Activated T-helper 17 cell treated with anti-CD3 and anti-CD28 coated beads, Interleukin-2, amount 50 U/mL, for 72 hours (primary cell): ENCODE measurements around the gene SMARCA4. TPM values are rescaled to one million over a fixed set of nuclear protein-coding genes. Genes with fewer than 3 reads are reported as not detected.
"Not testable (repeated sequence)": the region's sequence is repeated elsewhere in the genome, so short reads cannot be mapped to it uniquely, and the experiment has no call there.

ENCODE experiments used
- ATAC-seq: fragments of 150-1000 bp; cut with Tn5 transposase; replicated peaks from 2 replicates; pipeline ENCODE4 v1.10.0; 2021; ENCODE audit warnings: mild to moderate bottlenecking, moderate library complexity
- H3K27ac Mint-ChIP-seq: one replicate; pipeline ENCODE4 v1.8.0; 2022; ENCODE audit warnings: mixed read lengths
- H3K27me3 Mint-ChIP-seq: one replicate; pipeline ENCODE4 v1.8.0; 2022; ENCODE audit warnings: mixed read lengths
- H3K36me3 Mint-ChIP-seq: one replicate; pipeline ENCODE4 v1.8.0; 2022; ENCODE audit warnings: low read depth, mild to moderate bottlenecking, mixed read lengths
- H3K4me1 Mint-ChIP-seq: one replicate; pipeline ENCODE4 v1.8.0; 2022; ENCODE audit warnings: mixed read lengths
- H3K4me3 Mint-ChIP-seq: one replicate; pipeline ENCODE4 v1.8.0; 2022; ENCODE audit warnings: mild to moderate bottlenecking, mixed read lengths
- H3K9me3 Mint-ChIP-seq: one replicate; pipeline ENCODE4 v1.8.0; 2022; ENCODE audit warnings: mixed read lengths
- total RNA-seq, 2 donors: library from RNA; stranded (reverse); gene quantifications; one replicate each; pipeline ENCODE4 v1.2.3, GENCODE V29; 2022

SMARCA4 gene
- total RNA-seq, 2 donors from 2014 or later: 71.5 to 119 TPM

- H3K27ac Mint-ChIP-seq: no peak overlapping the region
- no peak overlapping the region for H3K4me3 Mint-ChIP-seq
- no peaks in the 10 kb centered on the region for H3K9me3 Mint-ChIP-seq
- no peak for ATAC-seq
- H3K27me3 Mint-ChIP-seq: no peaks in the 10 kb centered on the region
- no peaks in the 10 kb centered on the region for H3K4me1 Mint-ChIP-seq
- H3K36me3 Mint-ChIP-seq: peaks cover 17% of the 10 kb centered on the region
These were observed 20.5 kb downstream of the SMARCA4 start for GRCh38 chr19:10981252-10981895.

- Mint-ChIP-seq H3K27me3 (no peaks in the 10 kb centered on the region), H3K4me1 (no peaks in the 10 kb centered on the region), H3K27ac (no peak overlapping the region), H3K9me3 (no peaks in the 10 kb centered on the region), H3K36me3 (peaks cover 30% of the 10 kb centered on the region), H3K4me3 (no peak overlapping the region)
- no peak for ATAC-seq
These were observed 22.2 kb downstream of the SMARCA4 start for GRCh38 chr19:10983026-10983425.

- Mint-ChIP-seq H3K4me3 (no peak overlapping the region), H3K27ac (no peak overlapping the region)
These were observed 23.4 kb downstream of the SMARCA4 start for GRCh38 chr19:10984166-10984735.

GRCh38 chr19:10985502-10985901, 24.7 kb downstream of the SMARCA4 start:
- peaks cover 54% of the 10 kb centered on the region for H3K36me3 Mint-ChIP-seq
- H3K4me3 Mint-ChIP-seq: no peak overlapping the region
- H3K4me1 Mint-ChIP-seq: no peaks in the 10 kb centered on the region
- peak overlapping the region; percentile 73 for H3K27ac Mint-ChIP-seq
- no peaks in the 10 kb centered on the region for H3K9me3 Mint-ChIP-seq
- no peak for ATAC-seq
- H3K27me3 Mint-ChIP-seq: no peaks in the 10 kb centered on the region

More at GRCh38 chr19:10984166-10984735, 23.4 kb downstream of the SMARCA4 start:
- no peaks in the 10 kb centered on the region for H3K9me3 Mint-ChIP-seq
- no peak for ATAC-seq
- peaks cover 42% of the 10 kb centered on the region for H3K36me3 Mint-ChIP-seq
- H3K27me3 Mint-ChIP-seq: no peaks in the 10 kb centered on the region
- no peaks in the 10 kb centered on the region for H3K4me1 Mint-ChIP-seq

- H3K4me3 Mint-ChIP-seq: no peak overlapping the region
- H3K27me3 Mint-ChIP-seq: no peaks in the 10 kb centered on the region
- H3K4me1 Mint-ChIP-seq: peaks cover 4% of the 10 kb centered on the region
- ATAC-seq: no peak
- H3K27ac Mint-ChIP-seq: no peak overlapping the region
- H3K36me3 Mint-ChIP-seq: peaks cover 64% of the 10 kb centered on the region
- H3K9me3 Mint-ChIP-seq: no peaks in the 10 kb centered on the region
These were observed 25.7 kb downstream of the SMARCA4 start for GRCh38 chr19:10986301-10987127.

GRCh38 chr19:10987571-10988297, 26.9 kb downstream of the SMARCA4 start:
- H3K9me3 Mint-ChIP-seq: no peaks in the 10 kb centered on the region
- peaks cover 7% of the 10 kb centered on the region for H3K4me1 Mint-ChIP-seq
- H3K4me3 Mint-ChIP-seq: no peak overlapping the region
- ATAC-seq: no peak
- no peaks in the 10 kb centered on the region for H3K27me3 Mint-ChIP-seq
- no peak overlapping the region for H3K27ac Mint-ChIP-seq
- H3K36me3 Mint-ChIP-seq: peaks cover 76% of the 10 kb centered on the region

- Mint-ChIP-seq H3K4me1 (peaks cover 7% of the 10 kb centered on the region), H3K27me3 (no peaks in the 10 kb centered on the region), H3K9me3 (no peaks in the 10 kb centered on the region), H3K4me3 (no peak overlapping the region), H3K27ac (no peak overlapping the region), H3K36me3 (peaks cover 82% of the 10 kb centered on the region)
- no peak for ATAC-seq
These were observed 27.6 kb downstream of the SMARCA4 start for GRCh38 chr19:10988380-10988779.

GRCh38 chr19:10988921-10989320, 28.1 kb downstream of the SMARCA4 start:
- Mint-ChIP-seq H3K27ac (no peak overlapping the region), H3K4me1 (peaks cover 7% of the 10 kb centered on the region), H3K27me3 (no peaks in the 10 kb centered on the region), H3K4me3 (no peak overlapping the region), H3K36me3 (peaks cover 85% of the 10 kb centered on the region), H3K9me3 (no peaks in the 10 kb centered on the region)
- ATAC-seq: no peak

- H3K4me3 Mint-ChIP-seq: no peak overlapping the region
- peaks cover 88% of the 10 kb centered on the region for H3K36me3 Mint-ChIP-seq
- peaks cover 7% of the 10 kb centered on the region for H3K4me1 Mint-ChIP-seq
- no peak overlapping the region for H3K27ac Mint-ChIP-seq
- no peaks in the 10 kb centered on the region for H3K9me3 Mint-ChIP-seq
- no peaks in the 10 kb centered on the region for H3K27me3 Mint-ChIP-seq
- no peak for ATAC-seq
These were observed 30.2 kb downstream of the SMARCA4 start for GRCh38 chr19:10991076-10991475.

GRCh38 chr19:10991521-10992081, 30.8 kb downstream of the SMARCA4 start:
- H3K9me3 Mint-ChIP-seq: no peaks in the 10 kb centered on the region
- H3K4me3 Mint-ChIP-seq: no peak overlapping the region
- peaks cover 7% of the 10 kb centered on the region for H3K4me1 Mint-ChIP-seq
- peak; percentile 76 for ATAC-seq
- no peaks in the 10 kb centered on the region for H3K27me3 Mint-ChIP-seq
- peaks cover 93% of the 10 kb centered on the region for H3K36me3 Mint-ChIP-seq
- H3K27ac Mint-ChIP-seq: peak overlapping the region; percentile 37

- H3K9me3 Mint-ChIP-seq: not testable (repeated sequence)
- H3K36me3 Mint-ChIP-seq: peaks cover 94% of the 10 kb centered on the region
These were observed 31.3 kb downstream of the SMARCA4 start for GRCh38 chr19:10992174-10992573.

GRCh38 chr19:10995926-10996600, 35.2 kb downstream of the SMARCA4 start:
- ATAC-seq: no peak
- no peak overlapping the region for H3K4me3 Mint-ChIP-seq

More at GRCh38 chr19:10992174-10992573, 31.3 kb downstream of the SMARCA4 start:
- H3K4me1 Mint-ChIP-seq, H3K27ac Mint-ChIP-seq, ATAC-seq, H3K27me3 Mint-ChIP-seq, H3K4me3 Mint-ChIP-seq: not testable (repeated sequence)

GRCh38 chr19:10998045-10998533, 37.3 kb downstream of the SMARCA4 start:
- peak overlapping the region; percentile 43 for H3K27ac Mint-ChIP-seq
- no peak overlapping the region for H3K4me3 Mint-ChIP-seq
- H3K9me3 Mint-ChIP-seq: no peaks in the 10 kb centered on the region
- ATAC-seq: no peak
- H3K4me1 Mint-ChIP-seq: no peaks in the 10 kb centered on the region
- H3K36me3 Mint-ChIP-seq: peaks cover 95% of the 10 kb centered on the region
- no peaks in the 10 kb centered on the region for H3K27me3 Mint-ChIP-seq

More at GRCh38 chr19:10995926-10996600, 35.2 kb downstream of the SMARCA4 start:
- peaks cover 94% of the 10 kb centered on the region for H3K36me3 Mint-ChIP-seq
- H3K27ac Mint-ChIP-seq: no peak overlapping the region
- peaks cover 7% of the 10 kb centered on the region for H3K4me1 Mint-ChIP-seq
- no peaks in the 10 kb centered on the region for H3K9me3 Mint-ChIP-seq
- H3K27me3 Mint-ChIP-seq: no peaks in the 10 kb centered on the region
